GM19099 (cell line): ENCODE data around the gene TARS1.

Experiments used
- POLR2A ChIP-seq: IDR thresholded peaks from 3 replicates; pipeline ENCODE4 v1.6.1; 2011; ENCODE audit warnings: low read depth; ENCODE audit not compliant: insufficient read length; ENCODE audit errors: extremely low read depth

TARS1 gene

DNA sequence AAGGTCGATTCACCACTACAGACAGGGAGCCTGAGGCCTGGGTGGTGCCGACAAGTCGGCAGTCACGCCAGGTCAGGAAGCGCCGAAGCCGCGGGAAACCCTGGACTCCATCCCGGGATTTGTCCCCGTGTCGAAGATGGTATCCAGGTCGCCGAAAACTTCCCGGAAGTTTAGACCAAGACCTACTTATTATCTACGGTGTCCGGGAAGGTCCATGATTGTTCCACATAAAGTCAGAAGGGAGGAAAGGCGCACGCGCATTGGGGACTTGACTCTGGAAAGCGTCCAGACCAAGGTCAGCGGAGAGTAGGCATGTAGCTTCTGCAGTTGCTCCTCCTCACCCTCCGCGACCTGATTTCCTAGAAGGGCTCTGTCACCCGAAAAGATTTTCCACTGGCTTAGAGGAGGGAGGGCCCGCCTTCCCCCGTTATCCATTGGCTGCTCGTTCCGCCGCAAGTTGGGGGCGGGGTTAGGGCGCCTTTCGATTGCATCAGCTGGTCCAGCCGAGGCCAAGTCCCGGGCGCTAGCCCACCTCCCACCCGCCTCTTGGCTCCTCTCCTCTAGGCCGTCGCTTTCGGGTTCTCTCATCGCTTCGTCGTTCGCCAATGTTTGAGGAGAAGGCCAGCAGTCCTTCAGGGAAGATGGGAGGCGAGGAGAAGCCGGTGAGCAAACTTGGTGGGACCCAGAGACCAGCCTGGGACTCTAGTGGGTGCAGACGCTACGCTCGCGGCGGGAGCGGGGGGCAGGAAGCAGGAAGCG, at the start of gene TARS1:
TSS of gene TARS1 (plus strand) at position 484 of the 759 bp plus-strand sequence. CDS start at position 606, 122 bp downstream.
- peak; percentile 86 for TF ChIP-seq POLR2A

GRCh38 chr5:33398501-33398900, 42.3 kb upstream of the TARS1 start:
- no peak for TF ChIP-seq POLR2A

- no peak for TF ChIP-seq POLR2A
These were observed 40.1 kb upstream of the TARS1 start for GRCh38 chr5:33400675-33401074.

DNA sequence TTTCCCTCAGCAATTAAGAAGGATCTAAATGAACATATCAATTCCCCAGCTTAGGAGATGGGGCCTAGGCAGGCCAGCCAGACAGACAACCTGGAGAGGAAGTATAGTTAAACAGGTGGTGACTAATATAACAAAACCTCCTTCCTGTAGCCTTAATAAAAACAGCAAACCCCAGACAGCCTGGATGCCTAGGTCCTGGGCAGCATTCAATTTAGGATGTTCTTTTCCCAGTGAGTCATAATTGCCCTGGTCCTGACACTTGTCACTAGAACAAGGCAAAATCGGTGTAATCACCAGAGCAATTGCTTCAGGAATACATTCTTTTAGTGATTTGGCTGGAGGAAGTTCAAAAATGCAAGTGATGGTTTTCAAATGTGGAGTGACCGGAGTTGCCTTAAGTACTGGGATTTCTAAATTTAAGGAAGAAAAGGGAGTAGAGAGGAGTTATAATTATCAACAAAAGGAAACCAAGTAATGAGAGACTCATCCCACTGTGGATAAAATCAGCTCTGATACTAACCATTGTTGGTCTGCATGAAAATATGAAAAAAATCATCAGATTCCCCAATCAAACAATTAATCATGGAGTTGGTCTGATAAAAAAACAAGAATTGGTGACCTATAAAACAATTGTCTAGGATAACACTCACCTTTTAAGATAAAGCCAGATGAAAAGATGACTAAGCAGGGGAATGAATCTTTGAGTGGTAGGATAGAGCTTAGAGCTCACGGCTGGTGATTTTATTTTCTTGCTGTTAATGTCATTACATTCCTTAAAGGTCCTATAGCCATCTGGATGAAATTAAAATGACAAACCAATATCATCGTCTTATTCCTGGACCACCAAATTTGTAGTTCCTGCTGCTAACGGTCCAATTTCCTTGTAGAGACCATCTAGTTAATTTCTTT, 39.0 kb upstream of the TARS1 start:
- TF ChIP-seq POLR2A = no peak

- no peak for TF ChIP-seq POLR2A
These were observed 37.6 kb upstream of the TARS1 start for GRCh38 chr5:33403187-33403586.

DNA sequence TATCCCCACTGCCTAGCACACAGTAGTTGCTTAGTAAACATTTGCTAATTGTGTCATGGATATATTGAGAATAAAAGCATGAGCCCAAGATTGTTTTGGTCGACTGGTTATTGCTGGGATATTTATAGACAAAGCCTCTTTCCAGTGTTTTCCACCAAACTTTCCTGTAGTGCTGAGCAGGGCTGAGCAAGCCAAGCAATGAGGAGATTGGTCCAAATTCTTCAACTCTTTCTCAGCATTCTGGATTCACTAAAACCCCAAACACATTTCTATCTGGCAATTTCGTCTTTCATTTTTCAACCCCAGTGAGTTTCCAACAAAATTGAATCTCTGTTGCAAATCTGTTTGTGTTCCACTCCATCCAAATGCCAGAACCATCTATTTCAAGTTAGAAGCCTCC, 31.9 kb upstream of the TARS1 start:
- TF ChIP-seq POLR2A = no peak

DNA sequence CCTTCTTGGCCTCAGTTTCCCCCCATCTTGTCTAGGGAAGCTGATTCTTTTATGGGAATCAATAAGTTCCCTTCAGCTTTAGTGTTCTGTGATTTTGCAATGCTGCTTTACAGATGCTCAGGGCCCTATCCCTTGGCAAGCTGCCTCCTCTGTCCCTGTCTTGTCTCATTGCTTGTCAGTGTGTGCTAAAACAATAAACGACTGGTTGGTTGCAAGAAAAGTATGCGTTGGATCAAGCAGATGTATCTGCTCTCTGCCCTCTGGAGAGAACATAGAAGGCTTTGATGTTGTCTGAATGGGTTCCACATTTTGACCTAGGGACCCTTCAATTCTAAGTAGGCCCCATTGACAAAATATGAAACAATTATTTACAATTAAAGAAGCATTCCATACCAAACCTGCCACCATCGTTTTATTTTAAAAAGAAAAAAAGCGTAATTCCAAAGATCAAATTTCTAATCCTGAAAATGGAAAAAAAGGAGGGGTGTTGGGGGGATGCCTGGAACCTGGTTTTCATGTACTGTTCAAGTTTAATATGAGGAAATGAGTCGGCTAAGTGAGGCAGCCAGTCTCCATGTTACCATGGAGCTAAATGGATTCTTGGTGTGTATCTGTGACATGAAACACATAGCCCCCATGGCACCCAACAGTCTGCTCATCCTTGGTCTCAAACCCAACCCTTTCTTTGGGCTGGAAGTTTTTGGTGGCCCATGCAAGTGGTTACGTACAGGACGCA, 31.2 kb upstream of the TARS1 start:
- no peak for TF ChIP-seq POLR2A

GRCh38 chr5:33410221-33410620, 30.5 kb upstream of the TARS1 start:
- no peak for TF ChIP-seq POLR2A

DNA sequence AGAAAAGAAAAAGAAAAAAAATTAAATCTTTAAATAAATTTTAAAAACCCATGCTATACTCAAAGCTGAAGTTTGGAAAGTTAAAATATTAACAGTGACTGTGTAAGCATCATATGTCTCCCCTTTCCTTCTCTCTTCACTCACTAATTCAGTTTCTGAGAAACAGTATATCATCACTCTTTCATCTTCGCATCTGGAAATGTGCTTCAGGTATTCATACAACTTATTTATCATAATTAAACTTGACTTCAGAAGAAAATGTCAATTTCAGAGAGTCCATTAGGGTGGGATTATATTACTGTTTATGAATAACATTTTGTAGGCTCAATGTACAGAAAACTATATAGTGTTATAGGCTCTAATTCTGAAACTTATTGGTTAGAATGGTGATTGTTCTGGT, 29.3 kb upstream of the TARS1 start:
- TF ChIP-seq POLR2A = no peak

DNA sequence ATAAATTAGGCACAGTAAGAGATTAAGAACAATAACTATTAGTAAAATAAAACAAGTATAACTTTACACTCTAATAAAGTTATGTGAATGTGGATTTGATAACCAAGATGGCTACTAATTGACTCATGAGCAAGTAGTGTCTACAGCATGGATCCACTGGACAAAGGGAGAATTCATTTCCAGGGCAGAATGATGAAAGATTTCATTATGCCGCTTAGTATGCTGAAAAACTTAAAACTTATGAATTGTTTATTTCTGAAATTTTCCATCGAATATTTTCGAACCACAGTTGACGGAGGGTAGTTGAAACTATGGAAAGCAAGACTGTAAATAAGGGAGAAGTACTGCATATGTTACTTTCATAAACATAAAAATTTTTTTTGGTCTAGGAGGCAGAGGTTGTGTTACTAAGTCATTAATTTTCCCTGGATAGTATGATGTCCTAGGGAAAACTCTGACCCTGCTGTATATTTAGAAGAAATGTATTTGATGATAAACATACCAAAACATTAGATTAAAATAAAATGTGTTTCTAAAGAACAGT, 24.9 kb upstream of the TARS1 start:
- TF ChIP-seq POLR2A = no peak

DNA sequence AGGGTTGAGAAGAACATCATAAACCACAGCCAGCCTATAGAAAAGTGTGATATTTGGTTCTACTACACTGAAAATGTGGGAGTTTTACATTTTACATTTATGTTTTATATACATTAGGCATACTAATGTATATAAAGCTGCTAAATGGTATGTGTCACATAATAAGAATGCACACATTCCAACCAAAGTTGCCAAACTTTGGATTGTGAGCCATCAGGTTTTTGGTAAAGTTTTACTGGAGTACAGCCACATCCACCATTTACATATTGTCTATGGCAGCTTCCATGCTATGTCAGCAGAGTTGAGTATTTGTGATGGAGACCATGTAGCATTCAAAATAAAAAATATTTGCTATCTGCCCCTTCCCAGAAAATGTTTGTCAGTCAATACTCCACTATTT, 23.1 kb upstream of the TARS1 start:
- TF ChIP-seq POLR2A = no peak

DNA sequence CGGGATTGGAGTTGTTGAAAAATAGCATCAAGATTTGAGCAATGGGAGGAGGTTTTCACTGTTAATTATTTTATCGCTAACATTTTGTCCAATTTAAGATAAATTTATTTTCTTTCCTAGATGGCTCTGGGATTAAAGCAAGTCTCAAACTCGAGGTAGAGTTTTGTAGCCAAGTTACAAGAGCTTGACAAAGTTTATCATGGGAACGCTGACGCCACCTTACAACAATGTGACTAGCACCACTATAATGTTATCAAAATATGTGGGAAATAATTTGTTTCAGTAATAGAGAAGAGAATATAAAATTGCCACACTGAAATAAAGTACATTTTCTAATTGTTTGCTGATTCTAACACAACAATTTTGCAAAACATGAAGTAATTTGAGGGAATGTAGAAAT, 19.8 kb upstream of the TARS1 start:
- TF ChIP-seq POLR2A = no peak

DNA sequence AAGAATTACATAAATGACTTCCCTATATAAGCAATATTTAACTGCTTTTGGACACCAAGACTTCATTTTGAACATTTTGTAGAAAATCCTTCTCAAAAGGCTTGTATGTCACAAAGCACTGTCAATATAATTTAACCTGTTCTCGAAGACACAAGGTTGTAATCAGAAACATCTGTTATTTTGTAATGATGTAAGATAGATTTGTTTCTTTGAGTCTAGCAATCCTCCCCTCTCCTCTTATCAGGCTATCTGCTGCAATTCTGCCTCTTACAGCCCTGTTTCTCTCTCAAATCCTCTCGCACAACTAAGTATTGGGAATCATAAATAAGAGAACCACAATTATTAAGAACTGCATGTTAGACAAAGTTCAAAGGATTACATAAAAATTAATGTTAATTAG, 18.6 kb upstream of the TARS1 start:
- no peak for TF ChIP-seq POLR2A

DNA sequence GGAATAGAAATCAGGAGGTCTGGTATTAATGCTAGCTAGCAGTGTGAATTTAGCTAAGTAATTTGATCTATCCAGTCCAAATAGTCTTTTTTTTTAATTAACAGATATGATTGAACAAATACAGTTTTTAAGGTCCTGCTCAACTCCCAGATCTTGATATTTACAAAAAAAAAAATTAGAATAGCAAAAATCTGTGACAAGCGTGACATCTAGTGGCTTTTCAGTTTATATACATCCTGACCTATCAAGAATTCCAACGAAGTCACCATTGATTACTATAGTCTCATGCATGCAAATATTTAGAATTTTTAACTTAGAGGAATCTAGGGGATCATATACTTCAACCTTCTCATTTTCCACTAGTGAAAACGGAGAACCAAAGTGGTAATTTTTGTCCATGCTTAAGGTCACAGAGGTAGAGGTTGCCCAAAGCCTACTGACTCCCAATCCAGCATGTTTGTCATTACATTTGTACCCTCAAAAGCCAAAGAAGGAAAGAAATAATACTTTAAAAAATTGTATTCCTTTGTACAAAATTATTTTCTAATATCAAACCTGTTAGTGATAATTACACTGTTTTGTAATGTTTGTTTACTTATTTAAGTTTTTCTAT, 17.6 kb upstream of the TARS1 start:
- TF ChIP-seq POLR2A = no peak

DNA sequence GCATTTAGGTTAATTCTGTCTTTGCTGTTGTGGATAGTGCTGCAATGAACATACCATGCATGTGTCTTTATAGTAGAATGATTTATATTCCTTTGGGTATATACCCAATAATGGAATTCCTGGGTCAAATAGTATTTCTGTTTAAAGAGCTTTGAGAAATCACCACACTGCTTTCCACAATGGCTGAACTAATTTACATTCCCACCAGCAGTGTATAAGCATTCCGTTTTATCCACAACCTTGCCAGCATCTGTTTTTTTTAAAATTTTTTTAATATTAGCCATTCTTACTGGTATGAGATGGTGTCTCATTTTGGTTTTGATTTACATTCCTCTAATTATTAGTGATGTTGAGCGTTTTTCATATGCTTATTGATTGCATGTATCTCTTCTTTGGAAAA, 15.5 kb upstream of the TARS1 start:
- no peak for TF ChIP-seq POLR2A
